Measurements from ENCODE around the gene ATIC. TPM values are rescaled to one million over a fixed set of nuclear protein-coding genes. Genes with fewer than 3 reads are reported as not detected.

The ATIC gene
- total and polyA plus RNA-seq, 2 of the 8 experiments (the other 6 are each of a cell fraction or from before 2014, with no cell fraction given), result 139 to 319 TPM

DNA sequence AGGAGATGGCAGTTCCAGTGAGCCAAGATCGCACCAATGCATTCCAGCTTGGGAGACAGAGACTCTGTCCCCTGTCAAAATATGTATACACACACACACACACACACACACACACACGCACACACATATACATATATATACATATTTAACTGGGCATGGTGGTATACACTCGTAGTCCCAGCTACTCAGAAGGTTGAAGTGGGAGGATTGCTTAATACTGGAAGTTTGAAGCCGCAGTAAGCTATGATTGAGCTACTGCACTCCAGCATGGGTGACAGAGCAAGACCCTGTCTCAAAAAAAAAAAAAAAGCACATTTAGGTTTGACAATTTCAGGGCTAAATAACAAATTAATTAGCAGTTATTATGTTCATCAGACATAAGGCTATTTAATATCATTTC, 36.0 kb upstream of the ATIC start:
- Histone ChIP-seq H3K4me1 (replicated peaks in 1 of 4; ENCODE audit: control insufficient read depth in 3 of 4, insufficient read depth in 4 of 4, low read length in 3 of 4) (peaks cover 0 to 6% (median 2%) of the 10 kb centered on the region in 4 experiments; a peak in 2 of 7 replicates), H2BK5ac (ENCODE audit: low read depth, low read length) (no peak overlapping the region), H3K18ac (ENCODE audit: extremely low read depth, low read length) (no peak overlapping the region), H4K91ac (replicated peaks; ENCODE audit: insufficient read length, low read length) (no peak overlapping the region), H2AFZ (ENCODE audit: low read length) (no peak overlapping the region), H3K9ac (replicated peaks in 1 of 4; ENCODE audit: extremely low read depth in 1 of 4, low read depth in 3 of 4, low read length in 3 of 4) (no peak overlapping the region), H3K14ac (ENCODE audit: insufficient read length) (no peak overlapping the region), H3K23me2 (ENCODE audit: low read depth, low read length) (no peaks in the 10 kb centered on the region), H3K36me3 (ENCODE audit: control insufficient read depth in 2 of 4, insufficient read depth in 4 of 4, low read length in 3 of 4) (no peaks in the 10 kb centered on the region), H4K8ac (ENCODE audit: extremely low read depth, insufficient read depth, low read length) (no peak overlapping the region), H3K56ac (replicated peaks; ENCODE audit: insufficient read length, low read depth, low read length) (no peak overlapping the region), H3K4me2 (ENCODE audit: insufficient read depth in 1 of 2, low read depth in 2 of 2, low read length in 2 of 2) (no peak overlapping the region), H3K27ac (ENCODE audit: low read depth, low read length) (no peak overlapping the region), H2BK120ac (replicated peaks; ENCODE audit: low read depth, low read length) (no peak overlapping the region), H2BK20ac (ENCODE audit: low read length) (no peak overlapping the region), H2BK15ac (ENCODE audit: low read length) (no peak overlapping the region), H2AK5ac (ENCODE audit: low read depth, low read length) (no peak overlapping the region), H4K5ac (ENCODE audit: insufficient read length, low read depth, low read length) (no peak overlapping the region), H3K4ac (replicated peaks; ENCODE audit: insufficient read length, low read depth, low read length) (no peak overlapping the region), H3K9me3 (ENCODE audit: insufficient read depth in 2 of 2, low read depth in 1 of 2, low read length in 1 of 2) (no peaks in the 10 kb centered on the region), H3K4me3 (ENCODE audit: extremely low read depth in 1 of 4, insufficient read depth in 2 of 4, low read depth in 3 of 4, low read length in 4 of 4) (no peak overlapping the region), H3K23ac (ENCODE audit: insufficient read length) (no peak overlapping the region), H3K79me2 (ENCODE audit: control insufficient read depth in 1 of 2, insufficient read depth in 2 of 2, low read length in 2 of 2) (no peaks in the 10 kb centered on the region), H2BK12ac (ENCODE audit: low read depth, low read length) (no peak overlapping the region), H3K79me1 (ENCODE audit: low read depth, low read length) (no peaks in the 10 kb centered on the region), H3K27me3 (replicated peaks in 1 of 4; ENCODE audit: control insufficient read depth in 3 of 4, extremely low read depth in 1 of 4, insufficient read depth in 3 of 4, low read length in 3 of 4) (no peaks in the 10 kb centered on the region), H4K20me1 (replicated peaks in 1 of 2; ENCODE audit: control insufficient read depth in 1 of 2, insufficient read depth in 2 of 2, low read length in 2 of 2) (no peaks in the 10 kb centered on the region)
- TF ChIP-seq CHD1 (IDR thresholded peaks at IDR 0.05; ENCODE audit: low read depth, low read length) (no peak), HDAC6 (IDR thresholded peaks at IDR 0.05; ENCODE audit: low read depth, low read length) (no peak), SP1 (IDR thresholded peaks at IDR 0.05; ENCODE audit: low read depth, low read length) (no peak), RBBP5 (IDR thresholded peaks at IDR 0.05; ENCODE audit: borderline replicate concordance, low read depth, low read length) (no peak)
- TF ChIP-seq, protein P1, sequence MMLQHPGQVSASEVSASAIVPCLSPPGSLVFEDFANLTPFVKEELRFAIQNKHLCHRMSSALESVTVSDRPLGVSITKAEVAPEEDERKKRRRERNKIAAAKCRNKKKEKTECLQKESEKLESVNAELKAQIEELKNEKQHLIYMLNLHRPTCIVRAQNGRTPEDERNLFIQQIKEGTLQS (IDR thresholded peaks at IDR 0.05; ENCODE audit: insufficient read depth, low read depth, low read length), result no peak
- TF ChIP-seq, protein P2, sequence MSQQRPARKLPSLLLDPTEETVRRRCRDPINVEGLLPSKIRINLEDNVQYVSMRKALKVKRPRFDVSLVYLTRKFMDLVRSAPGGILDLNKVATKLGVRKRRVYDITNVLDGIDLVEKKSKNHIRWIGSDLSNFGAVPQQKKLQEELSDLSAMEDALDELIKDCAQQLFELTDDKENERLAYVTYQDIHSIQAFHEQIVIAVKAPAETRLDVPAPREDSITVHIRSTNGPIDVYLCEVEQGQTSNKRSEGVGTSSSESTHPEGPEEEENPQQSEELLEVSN (IDR thresholded peaks at IDR 0.05), result no peak
- ChIA-PET POLR2A (ENCODE audit: partially characterized antibody) (no interaction called here), CTCF (ENCODE audit: partially characterized antibody) (interaction anchor here (0.7 kb wide), 1 partner anchor 702 kb away, joined by 3 read pairs; no protein-coding TSS in a partner anchor)
- DNase-seq (ENCODE audit: low read depth in 1 of 2, low spot score in 2 of 2), result no peak
- 80% methylated on average over 4 of the region's 4 CpGs; no CpG with 5 or more reads in 1 of the 2 experiments for WGBS, 2 experiments (ENCODE audit: extremely low coverage in 1 of 2, insufficient coverage in 1 of 2, insufficient read length in 1 of 2, insufficient replicate concordance in 2 of 2, low coverage in 1 of 2, low lambda C conversion rate in 2 of 2, missing lambda C conversion rate in 1 of 2)
- no peak for FAIRE-seq
